GM21447 (cell line): ENCODE data around the gene PYGB.
"Not testable (repeated sequence)": the region's sequence is repeated elsewhere in the genome, so short reads cannot be mapped to it uniquely, and the experiment has no call there.

Experiments used
- ATAC-seq: cut with Tn5 transposase; IDR thresholded peaks from one replicate; pipeline ENCODE4 v1.9.1; 2021; ENCODE audit not compliant: unreplicated experiment

Gene PYGB

DNA sequence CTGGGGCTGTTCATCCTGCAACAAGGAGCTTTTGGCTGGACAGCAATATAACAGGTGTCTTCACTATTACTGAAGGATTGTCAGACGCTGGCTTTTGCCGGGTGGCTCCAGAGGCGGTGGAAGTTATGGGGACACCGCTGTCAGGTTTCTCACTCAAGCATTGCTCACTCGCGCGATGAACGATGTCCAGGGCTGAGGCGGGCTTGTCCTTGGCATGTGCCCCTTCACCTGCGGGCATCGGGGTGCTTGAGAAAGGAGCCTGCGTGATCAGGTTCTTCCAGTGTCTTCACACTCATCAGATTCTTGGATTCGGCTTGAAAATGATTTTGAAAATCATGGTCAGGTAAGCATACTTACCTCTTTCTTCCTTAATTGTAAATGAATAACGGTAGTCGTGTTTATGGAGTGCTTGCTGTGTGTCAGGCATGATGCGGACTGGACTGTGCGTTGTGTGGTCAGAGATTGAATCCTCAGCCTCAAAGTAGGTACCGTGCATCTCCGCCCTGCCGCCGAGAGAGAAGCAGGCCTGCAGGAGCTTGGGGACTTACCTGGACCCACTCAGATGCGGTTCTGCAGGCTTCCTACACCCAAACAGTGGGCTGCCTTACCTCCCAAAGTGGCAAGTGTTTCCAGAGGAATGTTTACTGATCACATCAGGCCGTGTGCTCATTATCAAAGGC is 18.3 kb upstream of the PYGB start:
- ATAC-seq, result no peak

DNA sequence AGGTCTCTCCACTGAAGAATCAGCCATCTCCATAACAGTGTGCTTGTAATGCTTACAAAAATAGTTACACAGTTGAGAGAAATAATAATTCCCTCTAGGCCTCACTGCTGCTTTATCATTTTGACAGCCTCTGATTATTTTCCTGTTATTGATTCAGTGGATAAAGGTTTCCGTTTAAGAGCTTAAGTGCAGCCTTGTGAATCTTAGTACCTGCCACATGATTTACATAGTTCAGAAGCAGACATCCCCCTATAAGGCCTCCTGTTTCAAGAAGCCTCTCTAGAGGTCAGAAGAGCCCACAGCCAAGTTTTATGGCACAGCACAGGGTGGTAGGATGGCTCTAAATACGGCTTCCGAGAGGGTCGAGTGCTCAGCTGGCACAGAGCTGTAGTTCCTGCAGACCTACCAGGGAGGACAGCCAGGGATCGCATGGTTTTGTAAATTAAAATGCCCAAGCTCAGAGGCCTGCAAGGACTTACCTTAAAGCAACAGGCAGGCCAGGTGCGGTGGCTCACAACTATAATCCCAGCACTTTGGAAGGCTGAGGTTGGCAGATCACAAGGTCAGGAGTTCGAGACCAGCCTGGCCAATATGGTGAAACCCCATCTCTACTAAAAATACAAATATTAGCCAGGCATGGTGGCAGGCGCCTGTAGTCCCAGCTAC is 17.6 kb upstream of the PYGB start:
- ATAC-seq, result peak; percentile 89

DNA sequence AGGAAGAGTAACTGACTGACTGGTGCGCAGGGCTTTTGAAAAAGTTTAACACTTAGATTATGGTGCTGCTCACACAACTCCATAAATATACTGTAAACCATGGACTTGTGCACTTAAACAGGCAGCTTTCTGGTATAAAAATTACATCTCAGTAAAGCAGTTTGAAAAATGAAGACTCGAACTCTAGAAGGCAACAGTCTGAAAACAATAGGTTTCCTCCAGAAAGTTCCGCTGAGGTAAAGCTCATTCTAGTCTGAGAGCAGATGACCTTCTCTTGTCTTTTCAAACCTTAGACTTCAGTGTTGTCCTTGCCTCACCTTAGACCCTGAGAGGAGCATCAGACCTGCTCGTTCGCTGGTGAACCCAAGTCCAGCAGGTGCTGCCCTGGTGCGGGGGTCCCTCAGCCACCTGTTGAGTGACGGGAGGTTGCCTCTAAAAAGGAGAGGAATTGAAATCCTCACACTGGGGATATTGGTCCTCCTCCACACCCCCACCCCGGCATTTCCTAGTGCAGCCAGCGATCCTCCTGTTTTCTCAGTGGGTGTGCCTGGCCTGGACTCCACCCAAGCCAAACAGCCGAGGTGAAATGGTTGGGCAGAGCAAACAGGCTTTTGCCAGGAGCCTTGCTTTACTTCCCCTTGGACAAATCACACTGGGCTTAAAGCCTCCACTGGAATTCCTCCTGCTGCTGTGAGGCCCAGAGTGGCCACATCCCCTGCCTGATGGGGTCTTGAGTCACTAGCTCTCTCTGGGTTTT is 14.7 kb upstream of the PYGB start:
- ATAC-seq, result no peak

DNA sequence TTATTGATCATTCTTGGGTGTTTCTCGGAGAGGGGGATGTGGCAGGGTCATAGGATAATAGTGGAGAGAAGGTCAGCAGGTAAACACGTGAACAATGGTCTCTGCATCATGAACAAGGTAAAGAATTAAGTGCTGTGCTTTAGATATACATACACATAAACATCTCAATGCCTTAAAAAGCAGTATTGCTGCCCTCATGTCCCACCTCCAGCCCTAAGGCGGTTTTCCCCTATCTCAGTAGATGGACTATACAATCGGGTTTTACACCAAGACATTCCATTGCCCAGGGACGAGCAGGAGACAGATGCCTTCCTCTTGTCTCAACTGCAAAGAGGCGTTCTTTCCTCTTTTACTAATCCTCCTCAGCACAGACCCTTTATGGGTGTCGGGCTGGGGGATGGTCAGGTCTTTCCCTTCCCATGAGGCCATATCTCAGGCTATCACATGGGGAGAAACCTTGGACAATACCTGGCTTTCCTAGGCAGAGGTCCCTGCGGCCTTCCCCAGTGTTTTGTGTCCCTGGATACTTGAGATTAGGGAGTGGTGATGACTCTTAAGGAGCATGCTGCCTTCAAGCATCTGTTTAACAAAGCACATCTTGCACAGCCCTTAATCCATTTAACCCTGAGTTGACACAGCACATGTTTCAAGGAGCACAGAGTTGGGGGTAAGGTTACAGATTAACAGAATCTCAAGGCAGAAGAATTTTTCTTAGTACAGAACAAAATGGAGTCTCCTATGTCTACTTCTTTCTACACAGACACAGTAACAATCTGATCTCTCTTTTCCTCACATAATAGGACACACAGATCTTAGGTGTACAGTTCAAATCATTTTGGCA is 13.7 kb upstream of the PYGB start:
- ATAC-seq, result not testable (repeated sequence)

DNA sequence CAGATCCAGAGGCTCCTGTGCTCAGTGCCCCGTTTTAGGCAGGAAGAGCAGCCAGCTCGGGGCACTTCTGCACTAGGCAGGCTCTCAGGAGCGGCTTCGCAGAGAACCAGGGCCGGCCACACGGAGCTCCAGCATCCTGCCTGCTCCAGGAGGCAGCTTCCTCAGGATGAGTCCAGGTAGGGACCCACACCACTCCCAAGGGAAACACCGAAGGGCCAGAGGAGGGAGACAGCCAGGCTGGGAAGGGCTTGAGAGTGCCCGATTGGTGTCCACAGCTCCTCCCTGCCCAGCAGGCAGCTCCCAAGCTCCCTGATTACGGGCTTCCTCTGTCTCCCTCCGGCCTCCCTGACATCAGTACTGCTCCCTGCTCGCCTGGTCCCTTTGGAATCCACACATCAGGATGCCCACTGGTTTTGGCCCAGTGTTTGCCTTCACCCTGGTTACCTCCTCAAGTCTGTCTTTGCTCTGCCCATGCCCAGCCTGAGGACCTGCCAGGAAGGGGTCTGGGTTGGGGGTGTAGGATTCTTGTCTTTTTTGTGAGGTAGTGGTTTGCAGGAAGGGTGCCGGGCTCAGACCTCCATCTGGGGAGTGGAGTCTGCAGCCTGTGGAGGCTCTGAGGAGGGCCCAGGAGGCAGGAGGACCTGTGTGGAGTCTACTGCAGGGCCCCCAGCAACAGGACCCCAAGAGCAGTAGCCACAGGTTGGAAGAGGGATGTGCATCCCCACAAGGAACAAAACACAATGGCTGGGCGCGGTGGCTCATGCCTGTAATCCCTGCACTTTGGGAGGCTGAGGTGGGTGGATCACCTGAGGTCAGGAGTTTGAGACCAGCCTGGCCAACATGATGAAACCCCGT is 11.2 kb upstream of the PYGB start:
- no peak for ATAC-seq

DNA sequence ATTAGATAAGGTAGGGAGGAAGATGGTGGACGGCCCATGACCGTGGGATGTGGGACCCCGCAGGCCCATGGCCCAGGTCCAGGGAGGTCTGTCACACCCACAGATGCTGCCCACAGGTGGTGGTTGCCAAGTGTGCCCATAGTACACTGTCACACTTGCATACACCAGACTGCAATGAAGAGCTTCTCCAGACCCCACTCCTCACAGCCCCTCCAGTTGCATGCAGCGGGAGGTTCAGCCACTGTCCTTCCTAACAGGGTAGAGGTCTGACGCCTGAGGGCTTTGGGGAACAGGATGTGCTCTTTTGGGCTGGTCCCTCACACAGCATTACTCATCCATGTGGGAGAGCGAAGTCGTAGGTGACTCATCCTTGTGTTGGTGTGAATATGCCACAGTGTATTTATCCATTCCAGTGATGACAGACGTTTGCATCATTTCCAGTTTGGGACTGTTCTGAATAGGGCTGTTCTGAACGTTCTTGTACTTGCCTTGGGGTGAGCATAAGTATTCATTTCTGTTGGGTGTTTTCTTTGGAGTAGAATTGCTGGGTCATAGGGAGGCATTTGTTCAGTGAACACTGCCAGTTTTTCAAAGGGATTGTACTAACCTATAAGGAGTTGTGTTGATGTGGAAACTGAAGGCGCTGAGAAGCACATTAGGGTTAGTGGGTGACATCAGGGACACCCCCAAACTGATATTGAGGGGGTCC is 10.1 kb upstream of the PYGB start:
- ATAC-seq, result peak; percentile 79

DNA sequence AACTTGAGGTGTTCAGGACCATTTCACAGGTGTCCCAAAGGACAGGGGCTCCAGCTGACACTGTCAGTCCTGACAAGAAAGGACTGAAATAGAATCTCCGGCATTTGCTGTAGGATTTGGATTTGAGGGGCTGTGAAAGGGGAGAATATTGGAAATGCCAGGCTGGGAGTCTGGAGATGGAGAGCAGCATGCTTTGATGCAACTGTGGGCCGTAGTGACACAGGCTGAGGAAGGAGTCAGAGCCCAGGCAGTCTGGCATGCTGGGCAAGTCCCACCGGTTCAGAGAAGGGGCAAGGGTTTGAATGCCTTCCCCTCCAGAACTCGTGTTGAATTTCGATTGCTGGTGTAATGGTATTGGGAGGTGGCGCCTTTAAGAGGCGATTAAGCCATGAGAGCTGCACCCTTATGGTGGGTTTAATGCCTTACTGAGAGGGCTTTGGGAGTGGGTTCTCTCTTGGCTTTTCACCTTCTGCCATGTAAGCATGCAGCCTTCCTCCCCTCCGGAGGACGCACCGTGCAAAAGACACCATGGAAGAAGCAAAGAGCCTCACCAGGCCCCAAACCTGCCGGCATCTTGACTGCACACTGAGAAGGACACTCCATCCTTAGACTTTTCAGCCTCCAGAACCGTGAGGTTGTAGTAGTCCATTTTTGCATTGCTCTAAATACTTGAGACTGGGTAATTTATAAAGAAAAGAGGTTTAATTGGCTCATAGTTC is 9.4 kb upstream of the PYGB start:
- ATAC-seq, result no peak

DNA sequence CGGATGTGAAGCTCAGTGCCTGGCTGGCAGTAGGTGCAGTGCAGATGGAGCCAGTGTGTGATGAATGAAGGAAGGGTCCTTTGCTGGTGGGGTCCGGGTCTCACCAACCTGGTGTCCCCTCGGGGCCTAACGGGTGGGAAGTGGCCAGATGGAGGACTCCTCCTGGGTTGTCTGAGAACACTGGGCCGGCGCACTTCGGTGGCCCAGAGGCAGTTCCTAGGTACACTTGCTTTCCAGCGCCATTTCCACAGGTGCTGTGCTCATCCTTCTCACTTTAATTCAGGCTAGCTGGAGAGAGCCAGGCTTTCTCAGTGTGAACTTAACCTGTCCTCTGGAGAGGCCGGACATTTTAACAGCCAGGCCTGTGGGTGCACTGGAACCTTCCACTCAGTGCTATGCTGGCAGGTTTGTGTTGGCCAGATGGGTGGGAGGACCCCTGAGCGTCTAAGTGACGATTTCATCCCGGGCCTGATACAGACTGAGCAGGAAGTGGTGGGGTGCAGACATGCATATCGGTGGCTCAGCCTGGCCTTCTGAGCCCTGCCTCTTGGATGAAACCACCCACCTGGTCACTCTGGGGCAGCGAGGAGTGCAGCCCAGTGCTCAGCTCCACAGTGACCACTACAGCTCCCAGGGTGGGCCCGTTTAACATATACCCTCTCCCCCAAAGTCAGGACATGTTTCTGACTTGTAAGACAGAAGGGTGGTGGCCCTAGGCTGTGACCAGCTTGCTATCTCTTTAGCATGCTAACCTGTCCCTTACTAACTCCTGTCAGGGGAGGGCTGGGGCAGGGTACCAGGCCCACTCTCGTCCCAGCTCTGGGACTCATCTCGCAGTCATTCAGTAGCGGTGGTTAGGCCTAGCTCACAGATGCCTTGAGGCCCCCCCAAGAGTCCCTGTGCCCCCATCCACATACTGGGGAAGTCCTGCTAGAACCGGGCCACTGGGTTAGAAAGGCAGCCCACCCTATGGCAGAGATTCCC is 8.2 kb upstream of the PYGB start:
- no peak for ATAC-seq

DNA sequence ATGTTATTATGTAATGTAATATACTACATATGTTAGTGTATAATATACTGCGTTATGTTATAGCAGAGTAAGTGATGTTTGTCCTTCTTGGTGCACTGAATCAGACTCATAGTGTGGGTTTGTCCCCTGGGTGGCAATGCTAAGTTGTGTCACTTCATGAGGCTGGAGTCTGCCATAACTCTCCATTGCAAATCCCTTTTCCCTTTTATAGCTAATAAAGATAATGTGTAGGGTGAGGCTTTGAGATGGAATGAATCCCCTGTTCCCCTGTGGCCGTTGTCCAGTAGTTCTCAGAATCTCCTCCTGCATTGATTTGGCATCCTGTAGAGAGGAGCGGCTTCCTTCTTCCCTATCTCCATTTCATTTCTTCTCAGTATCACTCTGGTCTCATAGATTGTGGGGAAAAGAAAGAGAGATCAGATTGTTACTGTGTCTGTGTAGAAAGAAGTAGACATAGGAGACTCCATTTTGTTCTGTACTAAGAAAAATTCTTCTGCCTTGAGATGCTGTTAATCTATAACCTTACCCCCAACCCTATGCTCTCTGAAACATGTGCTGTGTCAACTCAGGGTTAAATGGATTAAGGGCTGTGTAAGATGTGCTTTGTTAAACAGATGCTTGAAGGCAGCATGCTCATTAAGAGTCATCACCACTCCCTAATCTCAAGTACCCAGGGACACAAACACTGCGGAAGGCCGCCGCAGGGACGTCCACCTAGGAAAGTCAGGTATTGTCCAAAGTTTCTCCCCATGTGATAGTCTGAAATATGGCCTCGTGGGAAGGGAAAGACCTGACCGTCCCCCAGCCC is 6.8 kb upstream of the PYGB start:
- not testable (repeated sequence) for ATAC-seq

DNA sequence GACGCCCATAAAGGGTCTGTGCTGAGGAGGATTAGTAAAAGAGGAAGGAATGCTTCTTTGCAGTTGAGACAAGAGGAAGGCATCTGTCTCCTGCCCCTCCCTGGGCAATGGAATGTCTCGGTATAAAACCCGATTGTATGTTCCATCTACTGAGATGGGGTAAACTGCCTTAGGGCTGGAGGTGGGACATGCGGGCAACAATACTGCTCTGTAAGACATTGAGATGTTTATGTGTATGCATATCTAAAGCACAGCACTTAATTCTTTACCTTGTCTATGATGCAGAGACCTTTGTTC is 6.3 kb upstream of the PYGB start:
- ATAC-seq, result not testable (repeated sequence)

DNA sequence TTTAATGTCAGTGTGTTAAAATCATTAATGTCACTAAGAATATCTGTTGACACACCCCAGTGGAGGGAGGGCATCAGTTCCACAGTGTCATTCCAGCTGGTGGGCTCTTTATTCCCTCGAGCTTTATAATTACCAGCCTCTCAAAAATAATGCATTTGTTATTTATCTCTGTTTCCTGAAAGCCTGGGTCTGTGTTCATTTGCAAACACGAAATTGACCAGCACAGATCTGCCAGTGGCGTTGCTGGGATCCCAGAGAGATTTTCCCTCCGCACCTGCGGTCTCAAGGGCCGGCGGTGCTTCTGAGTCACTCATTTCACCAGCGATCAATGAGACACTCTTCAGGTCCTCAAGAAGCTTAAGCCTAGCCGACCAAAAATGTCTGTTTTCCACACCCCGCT is 5.7 kb upstream of the PYGB start:
- ATAC-seq, result no peak

DNA sequence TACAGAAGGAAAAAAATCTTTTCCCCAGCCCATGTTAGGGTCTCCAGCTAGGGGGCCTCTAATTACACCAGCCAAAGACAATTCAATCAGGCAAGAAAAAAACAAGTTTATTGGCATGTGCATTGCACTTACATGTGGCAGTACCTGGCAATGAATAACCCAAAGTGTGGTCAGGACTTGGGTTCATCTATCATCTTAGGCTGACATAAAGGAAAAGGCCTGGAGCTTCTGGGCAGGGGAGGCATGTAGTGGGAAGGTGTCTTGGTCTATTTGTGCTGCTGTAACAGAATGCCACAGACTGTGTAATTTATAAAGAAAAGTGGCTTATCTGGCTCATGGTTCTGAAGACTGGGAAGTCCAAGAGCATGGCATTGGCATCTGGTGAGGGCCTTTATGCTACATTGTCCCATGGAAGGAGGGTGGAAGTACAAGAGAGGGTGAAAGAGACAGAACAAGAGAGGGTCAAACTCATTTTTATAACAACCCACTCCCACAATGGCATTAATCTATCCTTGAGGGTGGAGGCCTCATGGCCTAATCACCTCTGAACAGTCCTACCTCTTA is 4.4 kb upstream of the PYGB start:
- ATAC-seq, result no peak

DNA sequence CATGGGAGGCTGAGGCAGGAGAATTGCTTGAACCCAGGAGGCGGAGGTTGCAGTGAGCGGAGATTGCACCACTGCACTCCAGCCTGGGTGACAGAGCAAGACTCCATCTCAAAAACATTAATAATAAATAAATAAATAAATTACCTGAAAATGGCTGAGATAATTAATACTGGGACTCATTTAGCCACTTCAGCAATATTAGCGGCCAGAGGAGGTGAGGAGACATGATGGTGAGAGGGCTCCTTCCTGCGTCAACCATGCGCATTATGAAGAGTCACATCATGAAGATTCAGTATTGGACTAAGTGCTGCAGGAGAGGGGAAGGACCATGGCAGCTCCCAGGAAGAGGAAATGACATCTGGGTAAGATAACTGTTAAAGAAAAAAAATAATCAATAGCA is 2.9 kb upstream of the PYGB start:
- ATAC-seq, result no peak

DNA sequence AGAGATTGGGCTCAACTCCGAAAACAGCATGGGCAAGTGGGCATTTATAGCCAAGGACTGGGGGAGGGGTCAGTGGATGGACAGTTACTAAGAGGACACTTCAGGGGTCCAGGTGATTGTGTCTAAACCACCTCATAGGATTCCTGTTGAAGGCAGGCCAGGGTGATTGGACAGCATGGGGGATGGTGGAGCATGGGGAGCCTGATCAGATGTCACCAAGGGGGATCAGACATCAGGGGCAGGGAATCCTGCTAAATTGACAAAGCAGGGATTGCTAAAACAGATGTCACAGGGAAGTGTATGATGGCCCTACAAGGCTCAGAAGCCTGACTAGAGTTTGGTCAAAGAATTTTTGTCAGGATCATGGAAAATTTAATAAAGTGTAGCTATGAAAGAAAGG is 2.4 kb upstream of the PYGB start:
- ATAC-seq, result no peak

DNA sequence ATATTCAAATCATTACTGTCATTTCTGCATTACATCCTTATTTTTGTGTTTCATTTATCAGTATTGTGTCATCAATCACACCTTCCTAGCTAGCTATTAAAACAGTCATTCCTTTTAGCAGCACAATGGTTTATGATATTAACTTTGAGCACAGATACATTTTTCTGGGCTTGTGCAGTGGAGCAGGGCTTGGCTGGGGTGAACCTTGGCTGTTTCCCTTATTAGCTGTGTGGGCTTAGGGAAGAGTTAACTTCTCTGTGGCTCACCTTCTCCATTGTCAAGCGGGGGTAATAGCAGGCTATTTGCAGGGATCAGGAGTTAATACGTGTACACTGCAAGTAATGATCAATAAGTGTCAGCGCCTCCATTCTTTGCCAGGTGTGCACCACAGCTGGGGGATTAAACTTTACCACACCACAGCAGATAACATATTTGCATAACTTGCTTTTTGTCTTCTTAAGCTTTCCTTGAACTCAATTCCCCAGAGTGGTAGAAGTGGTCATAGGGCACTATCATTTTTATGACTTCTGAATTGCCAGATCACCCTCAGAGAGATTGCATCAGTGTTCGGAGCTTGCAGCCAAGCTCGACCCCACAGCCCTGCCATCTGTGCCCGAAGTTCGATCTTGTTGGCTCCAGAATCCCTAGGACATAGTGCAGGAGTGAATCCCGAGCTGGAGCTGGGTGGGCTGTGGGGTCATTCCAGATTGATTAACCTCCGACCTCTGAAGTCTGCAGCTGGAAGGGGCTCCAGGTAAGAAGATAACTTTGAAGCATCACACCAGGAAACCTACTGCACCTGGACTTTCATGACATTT is 1.5 kb upstream of the PYGB start:
- peak; percentile 35 for ATAC-seq

DNA sequence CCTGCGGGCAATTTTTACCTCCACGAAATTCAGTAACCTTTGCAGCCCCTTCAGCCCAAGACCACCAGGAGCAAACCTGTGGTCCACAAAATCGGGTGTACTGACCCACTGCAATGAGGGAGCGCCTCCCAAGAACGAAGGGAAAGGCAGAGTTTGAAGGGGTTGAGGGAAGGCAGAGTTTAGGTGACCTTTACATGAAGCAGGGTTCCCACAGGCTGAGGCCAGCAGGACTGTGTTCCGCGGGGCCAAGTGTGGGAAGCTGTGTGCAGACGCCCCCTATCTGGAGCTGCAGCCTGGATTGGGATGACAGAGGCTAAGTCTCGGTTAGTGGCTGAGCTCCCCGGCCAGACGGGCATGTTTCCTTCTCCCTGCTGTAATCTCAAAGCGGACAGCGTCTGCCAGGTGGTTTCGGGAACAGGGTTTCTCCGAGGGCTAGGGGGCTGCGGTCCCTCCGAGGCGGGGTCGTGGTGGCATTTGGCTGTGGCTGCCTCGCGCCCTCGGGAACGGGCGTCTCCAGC is 826 bp upstream of the PYGB start:
- ATAC-seq, result peak; percentile 16
